Liver (tissue), 9 donors: ENCODE results near the gene SLC1A5. TPM values are rescaled to one million over a fixed set of nuclear protein-coding genes. Genes with fewer than 3 reads are reported as not detected.

Experiments
- DNase-seq: peaks from one replicate; pipeline ENCODE4 v3.0.0-alpha.2; 2017; ENCODE audit warnings: low spot score
- H3K27ac ChIP-seq, 2 donors: one replicate each; pipeline ENCODE4 v1.7.0; 2013; ENCODE audit warnings: inconsistent platforms in 2 of 2, low read length in 2 of 2, control low read depth in 1 of 2, low read depth in 1 of 2, mild to moderate bottlenecking in 1 of 2
- H3K27me3 ChIP-seq, 4 donors: one replicate each; pipeline versions ENCODE4 v1.6.1 to v1.7.0; 2013; ENCODE audit warnings: low read length in 3 of 4, inconsistent platforms in 1 of 4, mild to moderate bottlenecking in 1 of 4, moderate library complexity in 1 of 4; ENCODE audit not compliant: control insufficient read depth in 4 of 4, insufficient read depth in 4 of 4
- H3K36me3 ChIP-seq, 4 donors: one replicate each; pipeline versions ENCODE4 v1.6.1 to v1.7.0; 2013; ENCODE audit warnings: low read length in 3 of 4, mild to moderate bottlenecking in 3 of 4, low read depth in 1 of 4, moderate library complexity in 1 of 4; ENCODE audit not compliant: control insufficient read depth in 4 of 4, insufficient read depth in 3 of 4
- H3K4me1 ChIP-seq, 4 donors: one replicate each; pipeline versions ENCODE4 v1.6.1 to v1.7.0; 2013; ENCODE audit warnings: low read length in 3 of 4, mild to moderate bottlenecking in 3 of 4, moderate library complexity in 1 of 4; ENCODE audit not compliant: control insufficient read depth in 4 of 4, insufficient read depth in 4 of 4
- H3K4me3 ChIP-seq, 3 donors: one replicate each; pipeline versions ENCODE4 v1.6.1 to v1.7.0; 2013; ENCODE audit warnings: low read length in 3 of 3, control low read depth in 1 of 3, low read depth in 1 of 3, mild to moderate bottlenecking in 1 of 3
- H3K9ac ChIP-seq, 2 donors: one replicate each; pipeline ENCODE4 v1.7.0; 2013; ENCODE audit warnings: low read length in 2 of 2, mild to moderate bottlenecking in 2 of 2, moderate library complexity in 2 of 2, control low read depth in 1 of 2, low read depth in 1 of 2
- H3K9me3 ChIP-seq, 4 donors: one replicate each; pipeline versions ENCODE4 v1.6.1 to v1.7.0; 2013; ENCODE audit warnings: low read length in 3 of 4; ENCODE audit not compliant: control insufficient read depth in 4 of 4
- EGR1 ChIP-seq, 2 donors: IDR thresholded peaks; 2 replicates each; pipeline ENCODE4 v1.6.1; 2016 to 2018; ENCODE audit warnings: antibody characterized with exemption in 2 of 2, low read depth in 2 of 2
- FOXA1 ChIP-seq: IDR thresholded peaks from 2 replicates; pipeline ENCODE4 v1.6.1; 2016; ENCODE audit warnings: antibody characterized with exemption
- FOXA2 ChIP-seq: IDR thresholded peaks from 2 replicates; pipeline ENCODE4 v1.6.1; 2016; ENCODE audit warnings: antibody characterized with exemption
- GABPA ChIP-seq, 2 donors: IDR thresholded peaks in 1 of 2; conservative IDR thresholded peaks in 1 of 2; 2 replicates each; pipeline ENCODE4 v1.6.1; 2016; ENCODE audit warnings: antibody characterized with exemption in 2 of 2, mild to moderate bottlenecking in 1 of 2, moderate library complexity in 1 of 2
- HNF4A ChIP-seq, 2 donors: conservative IDR thresholded peaks; 2 replicates each; pipeline ENCODE4 v1.6.1; 2016; ENCODE audit warnings: antibody characterized with exemption in 2 of 2, mild to moderate bottlenecking in 2 of 2
- HNF4G ChIP-seq: IDR thresholded peaks from 2 replicates; pipeline ENCODE4 v1.6.1; 2016; ENCODE audit warnings: antibody characterized with exemption
- NR2F2 ChIP-seq: IDR thresholded peaks from 2 replicates; pipeline ENCODE4 v1.6.1; 2016; ENCODE audit warnings: antibody characterized with exemption
- RAD21 ChIP-seq, 2 donors: IDR thresholded peaks; 2 replicates each; pipeline ENCODE4 v1.6.1; 2016; ENCODE audit warnings: antibody characterized with exemption in 2 of 2, mild to moderate bottlenecking in 2 of 2
- SP1 ChIP-seq: IDR thresholded peaks from 2 replicates; pipeline ENCODE4 v1.6.1; 2018; ENCODE audit warnings: antibody characterized with exemption, mild to moderate bottlenecking
- TAF1 ChIP-seq: conservative IDR thresholded peaks from 2 replicates; pipeline ENCODE4 v1.6.1; 2016; ENCODE audit warnings: antibody characterized with exemption, mild to moderate bottlenecking
- YY1 ChIP-seq: IDR thresholded peaks from 2 replicates; pipeline ENCODE4 v1.6.1; 2016; ENCODE audit warnings: antibody characterized with exemption, mild to moderate bottlenecking
- WGBS: extraction: QIAGEN DNeasy Blood & Tissue Kit; methylation state at CpG from one replicate; pipeline ENCODE4 v1.1.7; 2013; 5-methylcytosine and 5-hydroxymethylcytosine counted together
- polyA plus RNA-seq, 2 donors: library from polyadenylated mRNA; stranded (reverse) in 1 of 2; unstranded in 1 of 2; fragments of 200-250 nt in 1 of 2; fragments of >200 nt in 1 of 2; fragmentation: Nextera tagmentation in 1 of 2; extraction: Ambion mirVana in 1 of 2; gene quantifications; one replicate each; pipeline versions ENCODE4 v1.2.1 to v1.2.3, GENCODE V29; 2013 to 2015
- total RNA-seq, 2 donors: library from RNA; depleted of rRNA; stranded (reverse); fragments of >200 nt; gene quantifications; one replicate each; pipeline ENCODE4 v1.2.3, GENCODE V29; 2014
- TF ChIP-seq, protein P1 (sequence below): IDR thresholded peaks from 2 replicates; pipeline ENCODE4 v1.6.1; 2016; ENCODE audit warnings: antibody characterized with exemption
- TF ChIP-seq, protein P2 (sequence below): fragments of 150-350 bp; IDR thresholded peaks from 2 replicates; pipeline ENCODE4 v1.5.1; 2017; ENCODE audit warnings: improper control_type of control experiment, low read depth, low read length; ENCODE audit not compliant: missing input control
- TF ChIP-seq, protein P3 (sequence below): IDR thresholded peaks from 2 replicates; pipeline ENCODE4 v1.6.1; 2016; ENCODE audit warnings: antibody characterized with exemption
- TF ChIP-seq, protein P4 (sequence below): IDR thresholded peaks from 2 replicates; pipeline ENCODE4 v1.6.1; 2016; ENCODE audit warnings: antibody characterized with exemption
- donor health status: healthy.
- donor health status: healthy.
- donor health status: healthy.
- donor health status: healthy.
- donor health status: healthy.

Gene SLC1A5
- total and polyA plus RNA-seq, 4 donors: 1.5 to 90.8 (median 6.1) TPM

DNA sequence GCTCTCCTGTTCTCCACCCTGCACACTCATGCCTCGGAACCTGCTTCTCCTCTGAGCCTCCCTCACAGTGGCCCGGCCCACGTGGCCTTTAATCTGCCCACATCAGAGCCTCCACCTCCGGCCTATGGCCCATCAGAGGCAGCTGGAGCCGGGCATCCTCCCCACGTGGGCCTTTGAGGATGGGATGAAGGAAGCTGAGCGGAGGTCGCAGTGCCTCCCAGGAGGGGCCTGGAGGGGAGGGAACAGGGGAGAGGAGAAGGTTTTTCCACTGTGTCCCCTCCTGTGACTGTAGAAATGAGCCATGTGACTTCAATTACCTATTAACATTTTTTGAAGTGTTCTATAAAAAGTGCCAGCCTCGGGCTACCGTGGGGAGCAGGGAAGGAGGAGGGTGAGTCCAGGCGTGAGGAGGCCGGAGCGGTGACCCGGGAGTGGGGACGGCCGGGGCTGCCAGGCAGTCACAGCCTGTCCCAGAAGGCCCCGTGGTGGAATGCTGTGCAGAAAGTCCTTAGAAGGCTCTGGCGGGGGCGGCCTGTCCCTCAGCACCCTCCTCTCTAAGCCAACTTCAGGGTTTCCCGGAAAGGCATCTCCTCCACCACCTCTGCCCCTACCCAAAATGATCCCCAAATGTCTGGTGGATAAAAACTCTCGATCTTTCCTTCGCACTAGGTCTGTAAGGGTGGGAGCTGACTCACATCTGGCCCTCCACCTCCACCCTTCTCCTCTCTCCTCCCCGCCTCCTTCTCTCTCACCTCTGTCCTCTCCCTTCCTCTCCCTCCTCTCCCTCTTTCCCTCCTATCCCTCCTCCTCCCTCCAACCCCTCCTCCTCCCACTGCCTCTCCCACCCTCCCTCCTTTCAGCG, 24.8 kb upstream of the SLC1A5 start:
- WGBS: 75% methylated on average over 24 of the region's 24 CpGs
- Histone ChIP-seq H3K36me3 (no peaks in the 10 kb centered on the region), H3K9ac (no peak overlapping the region), H3K4me3 (no peak overlapping the region), H3K4me1 (peaks cover 0 to 16% (median 5%) of the 10 kb centered on the region in 4 donors), H3K27ac (peak overlapping the region; percentile 10 to 57), H3K9me3 (no peaks in the 10 kb centered on the region), H3K27me3 (no peaks in the 10 kb centered on the region)
- DNase-seq: no peak
- TF ChIP-seq RAD21 (IDR thresholded peaks at IDR 0.05): no peak
- no peak for TF ChIP-seq HNF4G
- TF ChIP-seq FOXA2: no peak
- TF ChIP-seq GABPA (IDR thresholded peaks at IDR 0.05 in 1 of 2, conservative IDR thresholded peaks at IDR 0.05 in 1 of 2): no peak
- TF ChIP-seq, protein P1, sequence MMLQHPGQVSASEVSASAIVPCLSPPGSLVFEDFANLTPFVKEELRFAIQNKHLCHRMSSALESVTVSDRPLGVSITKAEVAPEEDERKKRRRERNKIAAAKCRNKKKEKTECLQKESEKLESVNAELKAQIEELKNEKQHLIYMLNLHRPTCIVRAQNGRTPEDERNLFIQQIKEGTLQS: no peak
- TF ChIP-seq TAF1: no peak
- no peak for TF ChIP-seq YY1
- TF ChIP-seq, protein P2, sequence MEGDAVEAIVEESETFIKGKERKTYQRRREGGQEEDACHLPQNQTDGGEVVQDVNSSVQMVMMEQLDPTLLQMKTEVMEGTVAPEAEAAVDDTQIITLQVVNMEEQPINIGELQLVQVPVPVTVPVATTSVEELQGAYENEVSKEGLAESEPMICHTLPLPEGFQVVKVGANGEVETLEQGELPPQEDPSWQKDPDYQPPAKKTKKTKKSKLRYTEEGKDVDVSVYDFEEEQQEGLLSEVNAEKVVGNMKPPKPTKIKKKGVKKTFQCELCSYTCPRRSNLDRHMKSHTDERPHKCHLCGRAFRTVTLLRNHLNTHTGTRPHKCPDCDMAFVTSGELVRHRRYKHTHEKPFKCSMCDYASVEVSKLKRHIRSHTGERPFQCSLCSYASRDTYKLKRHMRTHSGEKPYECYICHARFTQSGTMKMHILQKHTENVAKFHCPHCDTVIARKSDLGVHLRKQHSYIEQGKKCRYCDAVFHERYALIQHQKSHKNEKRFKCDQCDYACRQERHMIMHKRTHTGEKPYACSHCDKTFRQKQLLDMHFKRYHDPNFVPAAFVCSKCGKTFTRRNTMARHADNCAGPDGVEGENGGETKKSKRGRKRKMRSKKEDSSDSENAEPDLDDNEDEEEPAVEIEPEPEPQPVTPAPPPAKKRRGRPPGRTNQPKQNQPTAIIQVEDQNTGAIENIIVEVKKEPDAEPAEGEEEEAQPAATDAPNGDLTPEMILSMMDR: no peak

DNA sequence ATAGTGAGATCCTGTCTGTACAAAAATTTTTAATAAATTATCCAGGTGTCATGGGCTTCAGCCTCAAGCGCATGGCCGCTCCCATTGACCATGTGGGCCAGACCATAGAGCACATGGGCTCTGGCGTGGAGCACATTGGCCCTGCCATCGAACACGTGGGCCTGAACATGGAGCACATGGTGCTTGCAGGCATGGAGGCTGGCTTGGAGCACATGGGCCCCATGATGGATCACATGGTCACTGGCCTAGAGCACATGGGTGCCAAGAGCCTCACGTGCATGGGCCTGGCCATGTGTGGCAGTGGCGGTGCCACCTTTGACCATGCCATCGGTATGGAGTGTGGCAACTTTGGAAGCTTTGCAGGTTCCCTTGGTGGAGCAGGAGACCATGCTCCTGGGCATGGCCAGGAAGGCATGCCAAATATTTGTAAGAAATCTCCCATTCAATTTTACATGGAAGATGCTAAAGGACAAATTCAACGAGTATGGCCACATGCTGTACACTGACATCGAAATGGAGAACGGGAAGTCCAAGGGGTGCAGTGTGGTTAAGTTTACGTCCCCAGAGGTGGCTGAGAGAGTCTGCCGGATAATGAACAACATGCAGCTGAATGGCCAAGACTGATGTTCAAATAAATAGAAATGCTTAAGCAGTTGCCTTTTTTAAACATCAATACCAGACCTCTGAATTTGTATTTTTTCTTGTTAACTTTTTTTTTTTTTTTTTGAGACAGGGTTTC, 21.3 kb upstream of the SLC1A5 start:
- no peaks in the 10 kb centered on the region for H3K9me3 ChIP-seq
- TF ChIP-seq, protein P1: no peak
- TF ChIP-seq EGR1 (IDR thresholded peaks at IDR 0.05; ENCODE audit: low read depth in 2 of 2) (no peak), HNF4A (conservative IDR thresholded peaks at IDR 0.05) (no peak), SP1 (no peak), TAF1 (no peak), HNF4G (no peak), FOXA2 (no peak), GABPA (IDR thresholded peaks at IDR 0.05 in 1 of 2, conservative IDR thresholded peaks at IDR 0.05 in 1 of 2) (no peak), NR2F2 (no peak), FOXA1 (no peak), RAD21 (IDR thresholded peaks at IDR 0.05) (no peak)
- TF ChIP-seq, protein P3, sequence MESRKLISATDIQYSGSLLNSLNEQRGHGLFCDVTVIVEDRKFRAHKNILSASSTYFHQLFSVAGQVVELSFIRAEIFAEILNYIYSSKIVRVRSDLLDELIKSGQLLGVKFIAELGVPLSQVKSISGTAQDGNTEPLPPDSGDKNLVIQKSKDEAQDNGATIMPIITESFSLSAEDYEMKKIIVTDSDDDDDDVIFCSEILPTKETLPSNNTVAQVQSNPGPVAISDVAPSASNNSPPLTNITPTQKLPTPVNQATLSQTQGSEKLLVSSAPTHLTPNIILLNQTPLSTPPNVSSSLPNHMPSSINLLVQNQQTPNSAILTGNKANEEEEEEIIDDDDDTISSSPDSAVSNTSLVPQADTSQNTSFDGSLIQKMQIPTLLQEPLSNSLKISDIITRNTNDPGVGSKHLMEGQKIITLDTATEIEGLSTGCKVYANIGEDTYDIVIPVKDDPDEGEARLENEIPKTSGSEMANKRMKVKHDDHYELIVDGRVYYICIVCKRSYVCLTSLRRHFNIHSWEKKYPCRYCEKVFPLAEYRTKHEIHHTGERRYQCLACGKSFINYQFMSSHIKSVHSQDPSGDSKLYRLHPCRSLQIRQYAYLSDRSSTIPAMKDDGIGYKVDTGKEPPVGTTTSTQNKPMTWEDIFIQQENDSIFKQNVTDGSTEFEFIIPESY: no peak
- TF ChIP-seq, protein P4, sequence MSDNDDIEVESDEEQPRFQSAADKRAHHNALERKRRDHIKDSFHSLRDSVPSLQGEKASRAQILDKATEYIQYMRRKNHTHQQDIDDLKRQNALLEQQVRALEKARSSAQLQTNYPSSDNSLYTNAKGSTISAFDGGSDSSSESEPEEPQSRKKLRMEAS: no peak
- H3K4me3 ChIP-seq: no peak overlapping the region
- no peaks in the 10 kb centered on the region for H3K27me3 ChIP-seq
- peaks cover 0 to 16% (median 5%) of the 10 kb centered on the region in 4 donors for H3K4me1 ChIP-seq
- no peak overlapping the region for H3K27ac ChIP-seq
- no peak overlapping the region for H3K9ac ChIP-seq
- 89% methylated on average over 13 of the region's 13 CpGs for WGBS
- H3K36me3 ChIP-seq: no peaks in the 10 kb centered on the region
- no peak for DNase-seq
